ENCODE data around the gene MPL. TPM values are rescaled to one million over a fixed set of nuclear protein-coding genes. Genes with fewer than 3 reads are reported as not detected.

MPL gene
- total RNA-seq, 4 donors from 2014 or later = not detected

GRCh38 chr1:43383449-43383848, 45.8 kb downstream of the MPL start:
- no peak overlapping the region for H3K4me3 ChIP-seq

DNA sequence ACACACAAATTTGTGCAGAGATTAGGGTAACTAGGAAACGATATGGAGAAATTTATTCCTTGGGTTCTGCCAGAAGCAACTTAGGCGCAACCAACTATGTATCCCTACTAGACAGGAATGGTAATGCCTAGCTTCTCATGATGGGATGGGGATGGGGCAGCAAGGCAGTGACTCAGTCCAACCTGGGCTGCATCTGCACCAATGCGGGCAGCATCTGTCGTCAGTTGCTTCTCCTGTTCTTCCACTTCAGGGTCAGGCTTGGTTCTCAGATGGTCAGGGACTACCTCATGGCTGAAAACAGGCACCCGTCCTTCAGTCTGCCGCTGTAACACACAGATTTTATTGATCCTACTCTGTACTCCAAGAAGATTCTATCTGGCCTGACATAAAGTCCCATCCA, 49.1 kb downstream of the MPL start:
- TF ChIP-seq, protein P1, sequence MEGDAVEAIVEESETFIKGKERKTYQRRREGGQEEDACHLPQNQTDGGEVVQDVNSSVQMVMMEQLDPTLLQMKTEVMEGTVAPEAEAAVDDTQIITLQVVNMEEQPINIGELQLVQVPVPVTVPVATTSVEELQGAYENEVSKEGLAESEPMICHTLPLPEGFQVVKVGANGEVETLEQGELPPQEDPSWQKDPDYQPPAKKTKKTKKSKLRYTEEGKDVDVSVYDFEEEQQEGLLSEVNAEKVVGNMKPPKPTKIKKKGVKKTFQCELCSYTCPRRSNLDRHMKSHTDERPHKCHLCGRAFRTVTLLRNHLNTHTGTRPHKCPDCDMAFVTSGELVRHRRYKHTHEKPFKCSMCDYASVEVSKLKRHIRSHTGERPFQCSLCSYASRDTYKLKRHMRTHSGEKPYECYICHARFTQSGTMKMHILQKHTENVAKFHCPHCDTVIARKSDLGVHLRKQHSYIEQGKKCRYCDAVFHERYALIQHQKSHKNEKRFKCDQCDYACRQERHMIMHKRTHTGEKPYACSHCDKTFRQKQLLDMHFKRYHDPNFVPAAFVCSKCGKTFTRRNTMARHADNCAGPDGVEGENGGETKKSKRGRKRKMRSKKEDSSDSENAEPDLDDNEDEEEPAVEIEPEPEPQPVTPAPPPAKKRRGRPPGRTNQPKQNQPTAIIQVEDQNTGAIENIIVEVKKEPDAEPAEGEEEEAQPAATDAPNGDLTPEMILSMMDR (IDR thresholded peaks at IDR 0.05) = no peak
- TF ChIP-seq EP300 (IDR thresholded peaks at IDR 0.05) (no peak), POLR2AphosphoS5 (IDR thresholded peaks at IDR 0.05) (no peak)
- H3K27ac ChIP-seq = no peak overlapping the region
- 88% methylated on average over 6 of the region's 6 CpGs for WGBS

More at GRCh38 chr1:43383449-43383848, 45.8 kb downstream of the MPL start:
- Histone ChIP-seq H3K4me1 (peaks cover 14% of the 10 kb centered on the region), H3K36me3 (peaks cover 50% of the 10 kb centered on the region), H3K9me3 (no peaks in the 10 kb centered on the region), H3K27ac (no peak overlapping the region), H3K27me3 (no peaks in the 10 kb centered on the region)
- TF ChIP-seq EP300 (IDR thresholded peaks at IDR 0.05) (no peak), POLR2AphosphoS5 (IDR thresholded peaks at IDR 0.05) (no peak), POLR2A (IDR thresholded peaks at IDR 0.05) (no peak)
- TF ChIP-seq, protein P1 (IDR thresholded peaks at IDR 0.05) = no peak
- DNase-seq (ENCODE audit: low spot score in 2 of 2) = no peak
- 93% methylated on average over 2 of the region's 2 CpGs for WGBS

GRCh38 chr1:43387976-43388599, 50.5 kb downstream of the MPL start:
- Histone ChIP-seq H3K27me3 (no peaks in the 10 kb centered on the region), H3K27ac (peak overlapping the region; percentile 82), H3K36me3 (peaks cover 39% of the 10 kb centered on the region), H3K4me3 (peak overlapping the region; percentile 80), H3K9me3 (no peaks in the 10 kb centered on the region), H3K4me1 (peaks cover 30% of the 10 kb centered on the region)
- DNase-seq (ENCODE audit: low spot score in 2 of 2) = no peak
- 57% methylated on average over 4 of the region's 4 CpGs for WGBS
- TF ChIP-seq POLR2A (IDR thresholded peaks at IDR 0.05) (no peak), POLR2AphosphoS5 (IDR thresholded peaks at IDR 0.05) (no peak), EP300 (IDR thresholded peaks at IDR 0.05) (no peak)
- TF ChIP-seq, protein P1 (IDR thresholded peaks at IDR 0.05) = no peak

More for the DNA sequence above, 49.1 kb downstream of the MPL start:
- Histone ChIP-seq H3K4me3 (no peak overlapping the region), H3K4me1 (peaks cover 31% of the 10 kb centered on the region), H3K9me3 (no peaks in the 10 kb centered on the region), H3K36me3 (peaks cover 50% of the 10 kb centered on the region), H3K27me3 (no peaks in the 10 kb centered on the region)
- DNase-seq (ENCODE audit: low spot score in 2 of 2) = no peak

- DNase-seq (ENCODE audit: low spot score in 2 of 2) = no peak
- 29% methylated on average over 3 of the region's 3 CpGs for WGBS
- no peak for TF ChIP-seq POLR2A (IDR thresholded peaks at IDR 0.05)
- TF ChIP-seq POLR2AphosphoS5 (IDR thresholded peaks at IDR 0.05) = no peak
- TF ChIP-seq EP300 (IDR thresholded peaks at IDR 0.05) = no peak
- TF ChIP-seq, protein P1 (IDR thresholded peaks at IDR 0.05) = no peak
Observed at GRCh38 chr1:43388613-43389012, 51.0 kb downstream of the MPL start.

DNA sequence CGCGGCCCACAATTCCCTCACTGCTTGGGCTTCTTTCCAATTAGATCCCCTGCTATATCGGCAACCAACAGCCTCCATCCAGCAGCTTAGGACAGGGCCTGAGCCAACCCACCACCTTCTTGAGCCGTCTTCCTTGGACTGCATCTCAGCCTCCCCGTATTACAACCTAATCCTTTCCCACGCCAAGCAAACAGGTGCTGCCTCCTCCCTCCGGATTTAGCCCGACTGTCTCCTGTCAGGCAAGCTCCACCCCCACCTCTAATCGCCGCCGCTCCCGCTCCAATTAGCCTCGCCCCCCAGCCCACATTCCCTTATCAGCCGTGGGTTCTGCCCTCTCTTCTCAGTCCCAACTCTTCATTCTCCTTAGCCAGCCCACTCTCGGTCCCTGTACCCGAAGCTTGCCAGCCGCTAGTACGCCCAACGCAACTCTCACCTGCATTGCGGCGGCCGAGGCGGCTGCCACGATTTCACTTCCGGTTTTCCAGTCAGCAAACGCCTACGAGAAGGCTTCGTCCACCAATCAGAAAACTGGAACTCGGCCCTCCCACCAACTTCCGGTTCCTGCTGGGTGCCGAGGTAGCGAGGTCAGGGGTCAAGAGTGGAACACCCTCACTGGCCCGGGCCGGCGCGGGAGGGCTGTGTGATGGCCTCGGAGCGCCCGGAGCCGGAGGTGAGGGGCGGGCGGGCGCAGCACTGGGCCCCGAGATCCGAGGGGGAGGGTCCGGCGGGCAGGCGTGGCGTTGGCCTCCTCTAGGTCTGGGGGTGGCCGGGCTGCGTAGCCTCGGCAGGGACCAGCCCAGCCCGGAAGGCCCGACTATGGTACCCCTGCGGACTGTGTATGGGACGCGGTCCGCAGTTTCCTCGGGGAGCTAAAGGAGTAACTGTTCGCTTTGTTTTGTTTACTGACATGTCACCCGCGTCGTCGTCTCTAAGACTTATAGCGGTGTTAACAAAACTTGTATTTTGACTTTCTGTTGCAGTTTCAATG, 52.0 kb downstream of the MPL start, which contains the start of the genes MED8 and SZT2:
TSS of gene MED8 (minus strand) at position 475 of the 988 bp plus-strand sequence. CDS start at position 439, 36 bp downstream.
TSS of gene SZT2 (plus strand) at position 574 of the 988 bp plus-strand sequence. CDS start at position 644, 70 bp downstream.
- H3K27me3 ChIP-seq = no peaks in the 10 kb centered on the region

More at GRCh38 chr1:43388613-43389012, 51.0 kb downstream of the MPL start:
- H3K36me3 ChIP-seq = peaks cover 34% of the 10 kb centered on the region
- peak overlapping the region; percentile 80 for H3K4me3 ChIP-seq
- peaks cover 30% of the 10 kb centered on the region for H3K4me1 ChIP-seq
- H3K27me3 ChIP-seq = no peaks in the 10 kb centered on the region
- H3K9me3 ChIP-seq = no peaks in the 10 kb centered on the region
- peak overlapping the region; percentile 82 for H3K27ac ChIP-seq

More for the DNA sequence above, 52.0 kb downstream of the MPL start, which contains the start of the genes MED8 and SZT2:
- Histone ChIP-seq H3K27ac (peak within 1 kb of the TSS; percentile 82), H3K36me3 (peaks cover 24% of the 10 kb centered on the region), H3K4me1 (peaks cover 30% of the 10 kb centered on the region), H3K9me3 (no peaks in the 10 kb centered on the region), H3K4me3 (peak within 1 kb of the TSS; percentile 80)
- TF ChIP-seq POLR2A (IDR thresholded peaks at IDR 0.05) (peak; percentile 49 to 80), EP300 (IDR thresholded peaks at IDR 0.05) (no peak), POLR2AphosphoS5 (IDR thresholded peaks at IDR 0.05) (peak; percentile 30 to 88 (median 68))
- TF ChIP-seq, protein P1 (IDR thresholded peaks at IDR 0.05) = no peak
- under 1% methylated on average over 49 of the region's 65 CpGs for WGBS
- DNase-seq (ENCODE audit: low spot score in 2 of 2) = peak; percentile 97 to 98
